Activated T-helper 17 cell treated with anti-CD3 and anti-CD28 coated beads, Interleukin-2, amount 50 U/mL, for 72 hours (primary cell): ENCODE results near the gene ALK. TPM values are rescaled to one million over a fixed set of nuclear protein-coding genes. Genes with fewer than 3 reads are reported as not detected.

ENCODE experiments used
- ATAC-seq: fragments of 150-1000 bp; cut with Tn5 transposase; replicated peaks from 2 replicates; pipeline ENCODE4 v1.10.0; 2021; ENCODE audit warnings: mild to moderate bottlenecking, moderate library complexity
- H3K27ac Mint-ChIP-seq: one replicate; pipeline ENCODE4 v1.8.0; 2022; ENCODE audit warnings: mixed read lengths
- H3K27me3 Mint-ChIP-seq: one replicate; pipeline ENCODE4 v1.8.0; 2022; ENCODE audit warnings: mixed read lengths
- H3K36me3 Mint-ChIP-seq: one replicate; pipeline ENCODE4 v1.8.0; 2022; ENCODE audit warnings: low read depth, mild to moderate bottlenecking, mixed read lengths
- H3K4me1 Mint-ChIP-seq: one replicate; pipeline ENCODE4 v1.8.0; 2022; ENCODE audit warnings: mixed read lengths
- H3K4me3 Mint-ChIP-seq: one replicate; pipeline ENCODE4 v1.8.0; 2022; ENCODE audit warnings: mild to moderate bottlenecking, mixed read lengths
- H3K9me3 Mint-ChIP-seq: one replicate; pipeline ENCODE4 v1.8.0; 2022; ENCODE audit warnings: mixed read lengths
- total RNA-seq, 2 donors: library from RNA; stranded (reverse); gene quantifications; one replicate each; pipeline ENCODE4 v1.2.3, GENCODE V29; 2022

Gene ALK
- total RNA-seq, 2 donors from 2014 or later, result not detected

GRCh38 chr2:29601321-29601720, 320.1 kb downstream of the ALK start:
- Mint-ChIP-seq H3K4me3 (no peak overlapping the region), H3K36me3 (no peaks in the 10 kb centered on the region), H3K27ac (no peak overlapping the region), H3K27me3 (peaks cover 8% of the 10 kb centered on the region), H3K4me1 (no peaks in the 10 kb centered on the region), H3K9me3 (no peaks in the 10 kb centered on the region)
- no peak for ATAC-seq

- no peaks in the 10 kb centered on the region for H3K36me3 Mint-ChIP-seq
- no peaks in the 10 kb centered on the region for H3K9me3 Mint-ChIP-seq
- peaks cover 12% of the 10 kb centered on the region for H3K27me3 Mint-ChIP-seq
- no peaks in the 10 kb centered on the region for H3K4me1 Mint-ChIP-seq
- ATAC-seq, result no peak
- H3K4me3 Mint-ChIP-seq, result no peak overlapping the region
- no peak overlapping the region for H3K27ac Mint-ChIP-seq
Measured at GRCh38 chr2:29599946-29600345, 321.4 kb downstream of the ALK start.

GRCh38 chr2:29598978-29599377, 322.4 kb downstream of the ALK start:
- H3K36me3 Mint-ChIP-seq, result no peaks in the 10 kb centered on the region
- H3K27me3 Mint-ChIP-seq, result peaks cover 12% of the 10 kb centered on the region
- ATAC-seq, result no peak
- H3K9me3 Mint-ChIP-seq, result no peaks in the 10 kb centered on the region
- no peaks in the 10 kb centered on the region for H3K4me1 Mint-ChIP-seq
- H3K27ac Mint-ChIP-seq, result no peak overlapping the region
- no peak overlapping the region for H3K4me3 Mint-ChIP-seq

GRCh38 chr2:29597035-29597434, 324.4 kb downstream of the ALK start:
- no peaks in the 10 kb centered on the region for H3K36me3 Mint-ChIP-seq
- no peak for ATAC-seq
- peaks cover 18% of the 10 kb centered on the region for H3K27me3 Mint-ChIP-seq
- no peak overlapping the region for H3K27ac Mint-ChIP-seq
- no peaks in the 10 kb centered on the region for H3K4me1 Mint-ChIP-seq
- H3K4me3 Mint-ChIP-seq, result no peak overlapping the region
- H3K9me3 Mint-ChIP-seq, result no peaks in the 10 kb centered on the region

- Mint-ChIP-seq H3K27ac (no peak overlapping the region), H3K4me1 (no peaks in the 10 kb centered on the region), H3K36me3 (no peaks in the 10 kb centered on the region), H3K27me3 (peaks cover 18% of the 10 kb centered on the region), H3K4me3 (no peak overlapping the region), H3K9me3 (no peaks in the 10 kb centered on the region)
- no peak for ATAC-seq
Measured at GRCh38 chr2:29596584-29596983, 324.8 kb downstream of the ALK start.

GRCh38 chr2:29591600-29591999, 329.8 kb downstream of the ALK start:
- Mint-ChIP-seq H3K27me3 (peaks cover 12% of the 10 kb centered on the region), H3K36me3 (no peaks in the 10 kb centered on the region), H3K4me3 (no peak overlapping the region), H3K4me1 (no peaks in the 10 kb centered on the region), H3K9me3 (no peaks in the 10 kb centered on the region), H3K27ac (no peak overlapping the region)
- ATAC-seq, result no peak

- peaks cover 6% of the 10 kb centered on the region for H3K27me3 Mint-ChIP-seq
- no peak overlapping the region for H3K4me3 Mint-ChIP-seq
- no peak overlapping the region for H3K27ac Mint-ChIP-seq
- H3K36me3 Mint-ChIP-seq, result no peaks in the 10 kb centered on the region
- ATAC-seq, result no peak
- H3K4me1 Mint-ChIP-seq, result no peaks in the 10 kb centered on the region
- no peaks in the 10 kb centered on the region for H3K9me3 Mint-ChIP-seq
Measured at GRCh38 chr2:29590211-29590610, 331.2 kb downstream of the ALK start.

- Mint-ChIP-seq H3K36me3 (no peaks in the 10 kb centered on the region), H3K27ac (no peak overlapping the region)
Measured at GRCh38 chr2:29589440-29590103, 331.8 kb downstream of the ALK start.

GRCh38 chr2:29587402-29588190, 333.8 kb downstream of the ALK start:
- Mint-ChIP-seq H3K27me3 (peaks cover 9% of the 10 kb centered on the region), H3K4me1 (no peaks in the 10 kb centered on the region), H3K4me3 (no peak overlapping the region), H3K36me3 (no peaks in the 10 kb centered on the region), H3K27ac (no peak overlapping the region), H3K9me3 (no peaks in the 10 kb centered on the region)
- ATAC-seq, result no peak

More at GRCh38 chr2:29589440-29590103, 331.8 kb downstream of the ALK start:
- ATAC-seq, result no peak
- H3K9me3 Mint-ChIP-seq, result no peaks in the 10 kb centered on the region
- H3K27me3 Mint-ChIP-seq, result peaks cover 6% of the 10 kb centered on the region
- no peak overlapping the region for H3K4me3 Mint-ChIP-seq
- no peaks in the 10 kb centered on the region for H3K4me1 Mint-ChIP-seq

- Mint-ChIP-seq H3K4me1 (no peaks in the 10 kb centered on the region), H3K27me3 (peaks cover 5% of the 10 kb centered on the region), H3K27ac (no peak overlapping the region), H3K9me3 (no peaks in the 10 kb centered on the region), H3K4me3 (no peak overlapping the region), H3K36me3 (no peaks in the 10 kb centered on the region)
- ATAC-seq, result no peak
Measured at GRCh38 chr2:29586919-29587318, 334.5 kb downstream of the ALK start.

- H3K9me3 Mint-ChIP-seq, result no peaks in the 10 kb centered on the region
- ATAC-seq, result no peak
- H3K4me3 Mint-ChIP-seq, result no peak overlapping the region
- no peaks in the 10 kb centered on the region for H3K4me1 Mint-ChIP-seq
- H3K36me3 Mint-ChIP-seq, result no peaks in the 10 kb centered on the region
- H3K27me3 Mint-ChIP-seq, result peaks cover 8% of the 10 kb centered on the region
- H3K27ac Mint-ChIP-seq, result no peak overlapping the region
Measured at GRCh38 chr2:29583548-29584156, 337.7 kb downstream of the ALK start.

GRCh38 chr2:29583104-29583503, 338.3 kb downstream of the ALK start:
- no peaks in the 10 kb centered on the region for H3K4me1 Mint-ChIP-seq
- no peak for ATAC-seq
- H3K9me3 Mint-ChIP-seq, result no peaks in the 10 kb centered on the region
- H3K27me3 Mint-ChIP-seq, result peaks cover 9% of the 10 kb centered on the region
- H3K27ac Mint-ChIP-seq, result no peak overlapping the region
- H3K4me3 Mint-ChIP-seq, result no peak overlapping the region
- H3K36me3 Mint-ChIP-seq, result no peaks in the 10 kb centered on the region

- no peaks in the 10 kb centered on the region for H3K36me3 Mint-ChIP-seq
- no peak overlapping the region for H3K4me3 Mint-ChIP-seq
- H3K4me1 Mint-ChIP-seq, result no peaks in the 10 kb centered on the region
- no peak for ATAC-seq
- H3K27me3 Mint-ChIP-seq, result peaks cover 12% of the 10 kb centered on the region
- no peak overlapping the region for H3K27ac Mint-ChIP-seq
- H3K9me3 Mint-ChIP-seq, result no peaks in the 10 kb centered on the region
Measured at GRCh38 chr2:29582062-29582461, 339.3 kb downstream of the ALK start.

- H3K27me3 Mint-ChIP-seq, result peaks cover 16% of the 10 kb centered on the region
- ATAC-seq, result no peak
- no peaks in the 10 kb centered on the region for H3K4me1 Mint-ChIP-seq
- H3K9me3 Mint-ChIP-seq, result no peaks in the 10 kb centered on the region
- no peak overlapping the region for H3K4me3 Mint-ChIP-seq
- no peaks in the 10 kb centered on the region for H3K36me3 Mint-ChIP-seq
- H3K27ac Mint-ChIP-seq, result no peak overlapping the region
Measured at GRCh38 chr2:29580223-29580622, 341.2 kb downstream of the ALK start.
